ACC112 (cell line): ENCODE measurements around the gene STX8.
A peak's percentile ranks its signal among the peaks of the same experiment; 100 is the strongest.

Source experiments
- H2AFZ ChIP-seq: fragments of 200-600 bp; sonication (generic); one replicate; pipeline ENCODE4 v1.6.0; 2017; ENCODE audit warnings: antibody characterized with exemption, low read length; ENCODE audit not compliant: unreplicated experiment
- H3K27ac ChIP-seq: fragments of 200-600 bp; sonication (generic); 2 replicates; pipeline ENCODE4 v1.5.1; 2014; ENCODE audit warnings: low read depth, mild to moderate bottlenecking, antibody characterized with exemption, low read length, moderate library complexity
- H3K27me3 ChIP-seq: fragments of 200-600 bp; sonication (generic); 2 replicates; pipeline ENCODE4 v1.6.1; 2014; ENCODE audit warnings: mild to moderate bottlenecking, antibody characterized with exemption, low read length, moderate library complexity, mixed read lengths; ENCODE audit not compliant: insufficient read depth
- H3K36me3 ChIP-seq: fragments of 200-600 bp; sonication (generic); 2 replicates; pipeline ENCODE4 v1.6.1; 2016; ENCODE audit warnings: mild to moderate bottlenecking, antibody characterized with exemption, low read length, moderate library complexity, mixed read lengths; ENCODE audit not compliant: insufficient read depth
- H3K4me1 ChIP-seq: fragments of 200-600 bp; sonication (generic); one replicate; pipeline ENCODE4 v1.6.1; 2016; ENCODE audit warnings: low read length, mixed read lengths; ENCODE audit not compliant: insufficient read depth, unreplicated experiment, control insufficient read depth
- H3K4me3 ChIP-seq: fragments of 200-600 bp; sonication (generic); 2 replicates; pipeline ENCODE4 v1.5.1; 2014; ENCODE audit warnings: mild to moderate bottlenecking, low read depth, low read length
- H3K79me2 ChIP-seq: fragments of 200-600 bp; sonication (generic); one replicate; pipeline ENCODE4 v1.6.0; 2016; ENCODE audit warnings: low read length; ENCODE audit not compliant: control insufficient read depth, unreplicated experiment, insufficient read depth

Gene STX8

DNA sequence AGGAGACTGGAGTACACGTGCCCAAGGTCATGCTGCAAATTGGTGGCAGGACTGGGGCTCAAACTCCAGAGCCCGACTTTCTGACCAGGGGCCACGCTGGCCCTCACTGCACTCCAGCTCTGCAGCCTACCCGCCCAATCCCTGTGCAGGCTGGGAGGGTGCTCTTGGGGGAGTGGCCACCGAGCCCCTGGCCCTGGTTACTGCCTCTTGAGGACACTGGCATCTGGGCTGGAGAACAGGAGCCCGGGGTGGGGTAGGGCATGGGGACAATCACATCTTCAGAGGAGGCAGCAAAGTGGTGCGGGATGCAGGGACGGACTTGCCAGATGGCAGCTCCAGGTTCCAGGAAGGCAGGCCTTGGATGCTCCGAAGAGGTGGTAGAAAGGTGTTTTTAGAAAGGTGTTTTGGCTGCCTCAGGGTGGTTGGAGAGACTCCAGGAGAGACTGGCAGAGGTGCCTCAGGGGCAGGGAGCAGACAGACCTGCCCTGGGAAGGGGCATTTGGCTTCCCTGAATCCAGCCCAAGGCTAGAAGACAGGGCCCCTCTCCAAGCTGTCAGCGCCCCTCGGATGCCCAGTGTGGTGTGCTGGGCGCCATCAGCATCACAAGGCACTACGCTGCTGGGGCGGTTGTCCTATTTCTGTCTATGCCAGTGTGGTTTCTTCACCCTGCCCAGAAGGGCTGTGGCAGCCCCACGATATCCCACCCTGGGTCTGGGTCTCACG, 333.7 kb downstream of the STX8 start:
- no peak overlapping the region for H3K4me3 ChIP-seq
- peaks cover 10% of the 10 kb centered on the region for H3K4me1 ChIP-seq
- H2AFZ ChIP-seq: no peak overlapping the region
- H3K27me3 ChIP-seq: no peaks in the 10 kb centered on the region
- no peak overlapping the region for H3K27ac ChIP-seq
- no peaks in the 10 kb centered on the region for H3K79me2 ChIP-seq
- H3K36me3 ChIP-seq: no peaks in the 10 kb centered on the region

DNA sequence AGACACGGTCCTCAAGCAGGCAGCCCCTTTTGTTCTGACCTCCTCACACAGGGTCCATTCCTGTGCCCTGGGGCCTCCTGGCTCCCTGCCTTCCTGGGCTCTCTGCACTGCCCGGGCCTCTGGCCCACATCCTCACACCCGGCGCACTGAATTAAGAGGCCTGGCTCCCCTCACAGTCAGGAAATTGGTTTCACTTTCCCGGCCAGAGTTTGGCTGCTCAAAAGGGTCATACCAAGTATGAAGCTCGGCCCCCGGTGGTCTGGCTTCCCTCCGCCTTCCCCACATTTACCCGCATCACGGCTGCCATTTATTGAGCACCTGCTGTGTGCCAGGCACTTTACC, 334.3 kb downstream of the STX8 start:
- Histone ChIP-seq H3K27me3 (no peaks in the 10 kb centered on the region), H3K79me2 (no peaks in the 10 kb centered on the region), H2AFZ (no peak overlapping the region), H3K4me3 (no peak overlapping the region), H3K4me1 (peaks cover 10% of the 10 kb centered on the region), H3K36me3 (no peaks in the 10 kb centered on the region), H3K27ac (no peak overlapping the region)

DNA sequence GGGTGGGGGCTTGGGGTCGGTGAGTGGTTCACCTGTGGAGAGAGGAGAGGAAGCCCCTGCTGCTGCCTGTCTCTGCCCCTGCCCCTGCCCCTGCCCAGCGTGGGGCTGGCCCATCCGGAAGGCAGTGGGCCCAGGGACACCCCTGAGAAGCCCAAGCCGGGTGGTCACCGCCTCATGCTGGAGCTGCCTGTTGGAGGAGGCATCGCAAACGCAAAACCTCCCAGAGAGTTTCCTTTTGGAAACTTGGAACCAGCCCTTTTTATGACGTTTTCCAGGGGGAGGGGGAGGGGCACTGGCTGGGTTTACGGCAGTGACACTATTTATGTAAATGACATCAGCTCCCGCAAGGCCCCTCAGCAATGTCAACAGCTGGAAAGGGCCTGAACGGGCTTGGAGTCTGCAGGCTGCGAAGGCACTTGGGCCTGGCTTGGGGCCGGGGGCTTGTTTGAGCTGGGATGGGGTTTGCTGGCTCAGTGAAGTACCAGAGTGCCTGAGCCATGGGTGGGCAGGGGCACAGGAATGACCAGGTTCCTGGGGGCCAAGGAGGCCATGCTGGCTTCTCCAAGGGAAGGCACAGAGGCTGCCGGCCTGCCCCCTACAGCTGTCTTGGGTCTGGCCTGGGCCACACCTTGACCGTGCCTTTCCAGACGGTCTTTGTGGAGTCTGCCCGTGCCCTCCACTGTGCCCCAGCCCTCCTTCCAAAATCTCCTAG, 334.8 kb downstream of the STX8 start:
- Histone ChIP-seq H3K4me3 (peak overlapping the region; percentile 79), H3K27me3 (no peaks in the 10 kb centered on the region), H3K27ac (no peak overlapping the region), H3K4me1 (peaks cover 10% of the 10 kb centered on the region), H3K36me3 (no peaks in the 10 kb centered on the region), H3K79me2 (no peaks in the 10 kb centered on the region), H2AFZ (peak overlapping the region; percentile 85)

DNA sequence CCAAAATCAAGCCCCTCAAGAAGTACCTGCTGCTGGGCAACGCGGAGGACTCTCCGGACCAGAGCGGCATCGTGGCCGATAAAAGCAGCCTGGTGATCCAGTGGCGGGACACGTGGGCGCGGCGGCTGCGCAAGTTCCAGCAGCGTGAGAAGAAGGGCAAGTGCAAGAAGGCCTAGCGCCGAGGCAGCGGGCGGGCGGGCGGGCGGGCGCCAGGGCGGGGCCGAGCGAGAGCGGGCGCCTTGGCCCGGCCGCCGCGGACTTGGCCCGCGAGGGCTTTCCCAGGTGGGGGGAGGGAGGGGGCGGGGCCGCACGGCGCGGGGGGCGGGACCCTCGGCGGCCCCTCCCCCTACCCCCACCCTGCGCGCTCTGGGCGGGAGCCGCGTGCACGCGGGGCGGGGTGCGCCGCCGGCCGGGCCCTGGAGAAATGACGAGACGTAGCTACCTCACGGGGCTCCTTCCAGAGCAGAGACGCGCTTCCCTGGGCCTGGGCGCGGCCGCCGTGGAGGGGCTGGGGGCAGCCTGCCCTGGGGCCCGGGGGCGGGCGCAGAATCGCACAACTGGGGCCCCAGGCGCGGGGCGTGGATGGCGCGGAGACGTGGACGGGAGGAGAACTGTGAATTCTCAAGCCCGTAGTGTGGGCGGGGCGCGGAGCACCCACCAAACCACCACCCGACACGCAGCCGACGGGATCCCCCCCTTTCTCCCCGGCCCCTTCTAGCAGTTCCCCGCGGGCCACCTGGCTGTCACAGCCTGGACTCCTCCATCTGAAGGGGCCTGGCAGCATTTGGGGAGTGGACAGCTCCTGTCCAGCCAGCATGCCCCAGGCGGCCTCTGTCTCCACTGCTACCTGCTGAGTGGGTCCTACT, 335.6 kb downstream of the STX8 start:
- no peaks in the 10 kb centered on the region for H3K36me3 ChIP-seq
- peaks cover 10% of the 10 kb centered on the region for H3K4me1 ChIP-seq
- peak overlapping the region; percentile 85 for H2AFZ ChIP-seq
- H3K27ac ChIP-seq: no peak overlapping the region
- no peaks in the 10 kb centered on the region for H3K79me2 ChIP-seq
- peak overlapping the region; percentile 79 for H3K4me3 ChIP-seq
- H3K27me3 ChIP-seq: no peaks in the 10 kb centered on the region

DNA sequence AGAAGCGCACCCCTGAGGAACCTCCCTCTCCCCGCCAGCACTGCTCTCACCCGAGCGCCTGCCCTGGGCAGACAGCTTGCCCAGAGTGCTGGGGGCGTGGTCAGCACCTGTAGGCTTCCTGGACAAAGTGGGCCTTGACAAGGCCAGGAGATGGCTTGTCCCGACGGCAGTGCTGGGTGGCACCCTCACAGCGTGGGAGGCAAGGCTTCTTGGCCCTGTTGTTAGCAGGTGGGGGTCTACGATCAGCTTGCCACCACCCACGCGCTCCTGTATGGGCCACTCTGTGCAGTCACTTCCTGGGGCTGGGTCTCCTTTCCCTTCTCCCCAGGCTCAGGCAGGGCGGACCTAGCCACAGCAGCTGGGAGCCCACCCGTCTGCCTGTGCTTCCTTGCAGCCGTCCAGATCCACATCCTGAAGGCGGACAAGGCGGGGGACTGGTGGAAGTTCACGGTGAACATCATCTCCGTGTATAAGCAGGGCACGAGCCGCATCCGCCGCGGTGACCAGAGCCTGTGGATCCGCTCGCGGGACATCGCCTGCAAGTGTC, 336.3 kb downstream of the STX8 start:
- H3K4me1 ChIP-seq: peaks cover 10% of the 10 kb centered on the region

GRCh38 chr17:9238340-9239245, 337.0 kb downstream of the STX8 start:
- H3K27me3 ChIP-seq: no peaks in the 10 kb centered on the region

More for the DNA sequence above, 336.3 kb downstream of the STX8 start:
- Histone ChIP-seq H3K79me2 (no peaks in the 10 kb centered on the region), H3K27ac (no peak overlapping the region), H3K36me3 (no peaks in the 10 kb centered on the region), H2AFZ (peak overlapping the region; percentile 38), H3K4me3 (peak overlapping the region; percentile 74), H3K27me3 (no peaks in the 10 kb centered on the region)

DNA sequence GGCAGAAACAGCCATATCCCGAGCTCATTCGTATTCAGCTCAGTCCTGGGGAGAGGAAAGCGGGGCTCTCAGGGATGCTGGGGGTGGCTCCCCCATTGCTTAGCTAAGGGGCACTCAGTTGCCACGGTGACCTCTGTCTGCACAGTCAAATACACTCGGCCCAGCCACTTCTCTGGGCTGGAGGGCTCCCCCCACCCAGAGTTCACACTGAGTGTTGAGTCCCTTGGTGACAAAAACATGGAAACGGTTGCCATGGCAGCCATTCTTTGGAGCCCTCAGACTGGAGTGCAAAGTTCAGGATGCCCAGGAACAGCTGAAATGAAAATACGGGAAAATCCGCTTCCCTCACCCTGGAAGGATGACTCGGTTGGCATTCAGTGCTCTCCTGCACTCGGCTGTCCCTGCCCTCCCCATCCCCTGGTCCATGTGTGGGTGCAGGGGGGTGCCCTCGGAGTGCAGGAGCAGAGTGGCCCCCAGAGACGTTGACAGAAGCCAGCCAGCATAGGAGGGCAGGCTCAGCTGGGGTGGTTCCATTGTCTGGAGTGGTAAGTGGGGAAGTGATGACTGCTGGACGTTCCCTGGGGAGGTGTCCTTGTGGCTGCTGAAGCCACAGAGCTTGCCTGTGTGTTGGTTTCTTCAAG, 337.8 kb downstream of the STX8 start:
- Histone ChIP-seq H3K79me2 (no peaks in the 10 kb centered on the region), H2AFZ (no peak overlapping the region), H3K27me3 (no peaks in the 10 kb centered on the region), H3K4me3 (no peak overlapping the region), H3K36me3 (no peaks in the 10 kb centered on the region), H3K4me1 (peaks cover 10% of the 10 kb centered on the region), H3K27ac (no peak overlapping the region)

More at GRCh38 chr17:9238340-9239245, 337.0 kb downstream of the STX8 start:
- Histone ChIP-seq H3K4me1 (peaks cover 10% of the 10 kb centered on the region), H3K36me3 (no peaks in the 10 kb centered on the region), H3K27ac (no peak overlapping the region), H3K4me3 (no peak overlapping the region), H3K79me2 (no peaks in the 10 kb centered on the region), H2AFZ (no peak overlapping the region)

DNA sequence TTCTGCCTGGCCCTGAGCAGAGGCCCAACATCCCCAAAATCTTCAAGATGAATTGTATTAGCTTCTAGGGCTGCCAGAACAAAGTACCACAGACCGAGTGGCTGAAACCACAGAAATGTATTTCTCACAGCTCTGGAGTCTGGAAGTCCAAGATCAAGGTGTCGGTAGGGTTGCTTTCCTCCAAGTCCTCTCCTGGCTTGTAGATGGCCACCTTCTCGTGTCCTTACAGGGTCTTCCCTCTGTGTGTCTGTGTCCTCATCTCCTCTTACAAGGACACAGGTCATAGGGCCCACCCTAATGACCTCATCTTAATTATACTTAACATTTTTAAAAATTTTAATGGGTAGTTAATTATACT, 338.6 kb downstream of the STX8 start:
- Histone ChIP-seq H3K4me3 (no peak overlapping the region), H3K27me3 (no peaks in the 10 kb centered on the region), H3K79me2 (no peaks in the 10 kb centered on the region), H3K4me1 (peaks cover 10% of the 10 kb centered on the region), H3K27ac (no peak overlapping the region), H2AFZ (no peak overlapping the region), H3K36me3 (no peaks in the 10 kb centered on the region)

DNA sequence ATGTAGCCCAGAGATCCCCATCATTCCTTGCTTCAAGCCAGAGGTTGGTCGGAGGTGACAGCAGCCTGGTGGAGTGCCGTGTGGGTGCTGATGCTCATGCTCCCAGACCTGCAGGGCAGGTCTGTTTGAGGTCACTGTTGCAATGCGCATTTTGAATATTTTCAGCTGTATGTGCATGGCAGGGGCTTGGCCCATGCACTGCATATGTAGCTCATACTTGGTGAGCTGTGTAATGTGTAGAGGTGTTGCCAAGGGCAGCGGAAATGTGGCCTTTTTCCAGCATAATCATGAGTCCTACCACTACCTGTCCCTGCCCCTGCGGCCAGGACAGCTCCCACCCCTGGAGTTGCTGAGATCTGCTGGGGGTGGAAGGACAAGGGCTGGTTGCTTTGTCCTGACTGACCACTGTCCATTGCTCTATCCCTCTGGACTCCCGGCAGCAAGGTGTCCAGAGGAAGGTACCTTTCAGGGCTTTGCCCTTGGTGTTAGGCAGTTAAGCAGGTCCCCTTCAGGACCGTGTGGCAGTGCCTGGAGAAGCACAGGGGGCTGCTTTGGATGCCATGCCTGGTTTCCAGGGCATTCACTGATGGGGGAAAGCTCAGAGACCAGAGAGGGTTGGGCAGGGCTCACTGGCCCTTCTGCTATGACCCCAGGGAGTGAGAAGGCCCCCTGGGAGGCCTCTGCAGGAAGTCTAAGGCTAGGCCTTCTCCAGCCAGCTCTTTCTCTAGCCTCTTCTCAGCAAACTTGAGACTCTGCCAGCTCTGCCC, 339.2 kb downstream of the STX8 start:
- Histone ChIP-seq H3K27me3 (no peaks in the 10 kb centered on the region), H3K36me3 (no peaks in the 10 kb centered on the region), H3K79me2 (no peaks in the 10 kb centered on the region), H3K4me3 (no peak overlapping the region), H2AFZ (no peak overlapping the region), H3K27ac (no peak overlapping the region), H3K4me1 (peaks cover 10% of the 10 kb centered on the region)
